WTC11 (cell line): Measurements from ENCODE around the gene LARGE1.

Experiments
- CREB1 ChIP-seq: sonication (generic); formaldehyde crosslinking; IDR thresholded peaks from 2 replicates; pipeline ENCODE4 v1.8.0; 2023; ENCODE audit warnings: mild to moderate bottlenecking, missing genetic modification reagents
- CREM ChIP-seq: sonication (generic); formaldehyde crosslinking; IDR thresholded peaks from 2 replicates; pipeline ENCODE4 v1.8.1; 2022; ENCODE audit warnings: mild to moderate bottlenecking, missing genetic modification reagents, moderate library complexity
- CTCF ChIP-seq: fragments of 200-600 bp; IDR thresholded peaks from 2 replicates; pipeline ENCODE4 v1.8.0; 2022; ENCODE audit warnings: antibody characterized with exemption
- ELF4 ChIP-seq: sonication (generic); formaldehyde crosslinking; IDR thresholded peaks from 2 replicates; pipeline ENCODE4 v1.8.1; 2022; ENCODE audit warnings: low read depth, mild to moderate bottlenecking, moderate library complexity, missing genetic modification reagents
- FOXK1 ChIP-seq: sonication (generic); formaldehyde crosslinking; IDR thresholded peaks from 2 replicates; pipeline ENCODE4 v1.8.0; 2022; ENCODE audit warnings: mild to moderate bottlenecking, moderate library complexity, missing genetic modification reagents
- KAT7 ChIP-seq: sonication (generic); formaldehyde crosslinking; IDR thresholded peaks from 2 replicates; pipeline ENCODE4 v1.8.1; 2023; ENCODE audit warnings: missing genetic modification reagents, mild to moderate bottlenecking, borderline replicate concordance
- MLX ChIP-seq: sonication (generic); formaldehyde crosslinking; IDR thresholded peaks from 2 replicates; pipeline ENCODE4 v1.8.1; 2023; ENCODE audit warnings: mild to moderate bottlenecking, missing genetic modification reagents, moderate library complexity
- NFATC4 ChIP-seq: fragments of 250-450 bp; sonication (Bioruptor Pico); IDR thresholded peaks from 2 replicates; pipeline ENCODE4 v1.9.0; 2021; ENCODE audit warnings: mild to moderate bottlenecking
- NFYB ChIP-seq: sonication (generic); formaldehyde crosslinking; conservative IDR thresholded peaks from 2 replicates; pipeline ENCODE4 v1.8.0; 2022; ENCODE audit warnings: low read depth, missing genetic modification reagents
- RELA ChIP-seq: sonication (generic); formaldehyde crosslinking; IDR thresholded peaks from 2 replicates; pipeline ENCODE4 v1.8.1; 2022; ENCODE audit warnings: missing genetic modification reagents, mild to moderate bottlenecking, borderline replicate concordance
- TP53 ChIP-seq: sonication (generic); formaldehyde crosslinking; IDR thresholded peaks from 2 replicates; pipeline ENCODE4 v1.8.1; 2023; ENCODE audit warnings: mild to moderate bottlenecking, missing genetic modification reagents
- USF1 ChIP-seq: sonication (generic); formaldehyde crosslinking; IDR thresholded peaks from 2 replicates; pipeline ENCODE4 v1.8.0; 2022; ENCODE audit warnings: mild to moderate bottlenecking, missing genetic modification reagents

- TF ChIP-seq USF1: no peak
- no peak for TF ChIP-seq ELF4 (CRISPR knock-in tag)
- TF ChIP-seq CTCF: no peak
- TF ChIP-seq CREM (CRISPR knock-in tag): no peak
- no peak for TF ChIP-seq NFYB (CRISPR knock-in tag)
- TF ChIP-seq TP53 (CRISPR knock-in tag): no peak
- TF ChIP-seq FOXK1: no peak
- no peak for TF ChIP-seq MLX (CRISPR knock-in tag)
- TF ChIP-seq RELA (CRISPR knock-in tag): no peak
- TF ChIP-seq KAT7 (CRISPR knock-in tag): no peak
- TF ChIP-seq CREB1 (CRISPR knock-in tag): no peak
- no peak for TF ChIP-seq NFATC4 (CRISPR knock-in tag)
These were observed 566.8 kb downstream of the LARGE1 start for GRCh38 chr22:33353502-33353901.
